ENCODE results near the gene PARN. TPM values are rescaled to one million over a fixed set of nuclear protein-coding genes. Genes with fewer than 3 reads are reported as not detected.

Gene PARN
- total RNA-seq, 1 donor from 2014 or later: 25.2 TPM

- no peak for TF ChIP-seq CTCF (IDR thresholded peaks at IDR 0.05; ENCODE audit: unreplicated experiment)
- H3K4me3 Mint-ChIP-seq (ENCODE audit: unreplicated experiment): no peak overlapping the region
- no peaks in the 10 kb centered on the region for H3K9me3 Mint-ChIP-seq (ENCODE audit: unreplicated experiment)
- no peak overlapping the region for H3K27ac Mint-ChIP-seq (ENCODE audit: unreplicated experiment)
- no peaks in the 10 kb centered on the region for H3K36me3 Mint-ChIP-seq (ENCODE audit: low read depth, unreplicated experiment)
- no peaks in the 10 kb centered on the region for H3K4me1 Mint-ChIP-seq (ENCODE audit: unreplicated experiment)
- DNase-seq (ENCODE audit: low spot score): no peak
- no peaks in the 10 kb centered on the region for H3K27me3 Mint-ChIP-seq (ENCODE audit: unreplicated experiment)
Observed at GRCh38 chr16:14672403-14672971, 42.4 kb upstream of the PARN start.

- no peaks in the 10 kb centered on the region for H3K9me3 Mint-ChIP-seq (ENCODE audit: unreplicated experiment)
- no peaks in the 10 kb centered on the region for H3K27me3 Mint-ChIP-seq (ENCODE audit: unreplicated experiment)
- H3K36me3 Mint-ChIP-seq (ENCODE audit: low read depth, unreplicated experiment): peaks cover 22% of the 10 kb centered on the region
- H3K4me3 Mint-ChIP-seq (ENCODE audit: unreplicated experiment): no peak overlapping the region
- H3K27ac Mint-ChIP-seq (ENCODE audit: unreplicated experiment): no peak overlapping the region
- H3K4me1 Mint-ChIP-seq (ENCODE audit: unreplicated experiment): no peaks in the 10 kb centered on the region
- no peak for DNase-seq (ENCODE audit: low spot score)
- TF ChIP-seq CTCF (IDR thresholded peaks at IDR 0.05; ENCODE audit: unreplicated experiment): no peak
Observed at GRCh38 chr16:14669776-14670175, 39.7 kb upstream of the PARN start.

GRCh38 chr16:14668556-14669223 is 38.6 kb upstream of the PARN start:
- peaks cover 30% of the 10 kb centered on the region for H3K36me3 Mint-ChIP-seq (ENCODE audit: low read depth, unreplicated experiment)
- no peaks in the 10 kb centered on the region for H3K4me1 Mint-ChIP-seq (ENCODE audit: unreplicated experiment)
- DNase-seq (ENCODE audit: low spot score): no peak
- no peaks in the 10 kb centered on the region for H3K27me3 Mint-ChIP-seq (ENCODE audit: unreplicated experiment)
- H3K27ac Mint-ChIP-seq (ENCODE audit: unreplicated experiment): no peak overlapping the region
- H3K9me3 Mint-ChIP-seq (ENCODE audit: unreplicated experiment): no peaks in the 10 kb centered on the region
- H3K4me3 Mint-ChIP-seq (ENCODE audit: unreplicated experiment): no peak overlapping the region
- no peak for TF ChIP-seq CTCF (IDR thresholded peaks at IDR 0.05; ENCODE audit: unreplicated experiment)

GRCh38 chr16:14667347-14668266 is 37.5 kb upstream of the PARN start:
- Mint-ChIP-seq H3K4me3 (ENCODE audit: unreplicated experiment) (peak overlapping the region; percentile 51), H3K27ac (ENCODE audit: unreplicated experiment) (no peak overlapping the region), H3K9me3 (ENCODE audit: unreplicated experiment) (no peaks in the 10 kb centered on the region), H3K36me3 (ENCODE audit: low read depth, unreplicated experiment) (peaks cover 34% of the 10 kb centered on the region), H3K27me3 (ENCODE audit: unreplicated experiment) (no peaks in the 10 kb centered on the region), H3K4me1 (ENCODE audit: unreplicated experiment) (no peaks in the 10 kb centered on the region)
- no peak for TF ChIP-seq CTCF (IDR thresholded peaks at IDR 0.05; ENCODE audit: unreplicated experiment)
- DNase-seq (ENCODE audit: low spot score): no peak

Measured in endothelial cell (in vitro differentiated cells).